Psoas muscle (tissue), 8 donors: ENCODE data around the gene NR1H4. TPM values are rescaled to one million over a fixed set of nuclear protein-coding genes. Genes with fewer than 3 reads are reported as not detected.

Experiments used
- ATAC-seq, 4 donors: fragments of 200-7000 bp; cut with Tn5 transposase; one replicate each; pipeline ENCODE4 v1.9.1; 2020; ENCODE audit warnings: moderate library complexity in 3 of 4, mild to moderate bottlenecking in 2 of 4
- DNase-seq, 2 donors: peaks; one replicate each; pipeline ENCODE4 v3.0.0-alpha.2; 2020
- H3K27ac ChIP-seq: fragments of 200-600 bp; one replicate; pipeline ENCODE4 v1.8.0; 2022
- H3K27me3 ChIP-seq, 3 donors: fragments of 200-600 bp in 1 of 3; one replicate each; pipeline versions ENCODE4 v1.6.1 to v1.8.0; 2013 to 2022; ENCODE audit warnings: low read length in 2 of 3, mild to moderate bottlenecking in 2 of 3, moderate library complexity in 1 of 3; ENCODE audit not compliant: insufficient read depth in 3 of 3
- H3K36me3 ChIP-seq, 2 donors: fragments of 200-600 bp in 1 of 2; one replicate each; pipeline versions ENCODE4 v1.6.1 to v1.8.0; 2013 to 2022; ENCODE audit warnings: low read depth in 1 of 2, mild to moderate bottlenecking in 1 of 2, moderate library complexity in 1 of 2; ENCODE audit not compliant: insufficient read depth in 1 of 2
- H3K4me1 ChIP-seq: fragments of 200-600 bp; one replicate; pipeline ENCODE4 v1.8.0; 2022
- H3K4me3 ChIP-seq: fragments of 200-600 bp; one replicate; pipeline ENCODE4 v1.8.0; 2022; ENCODE audit warnings: mild to moderate bottlenecking
- H3K9me3 ChIP-seq: fragments of 200-600 bp; one replicate; pipeline ENCODE4 v1.8.0; 2022
- CTCF ChIP-seq: fragments of 200-600 bp; IDR thresholded peaks from one replicate; pipeline ENCODE4 v1.8.0; 2022; ENCODE audit warnings: antibody characterized with exemption
- WGBS, 3 donors: extraction: QIAGEN DNeasy Blood & Tissue Kit; methylation state at CpG; one replicate each; pipeline versions ENCODE4 v1.1.6 to v1.1.7; 2013; 5-methylcytosine and 5-hydroxymethylcytosine counted together
- intact Hi-C, 2 donors: fragments of 100-400 bp; cut with DNase I; formaldehyde crosslinking; loops; one replicate each; pipeline versions ENCODE4 v1.11.0 to v1.14.2; 2022
- polyA plus RNA-seq, 3 donors: library from polyadenylated mRNA; stranded (reverse); fragments of 200-250 nt; gene quantifications; one replicate each; pipeline ENCODE4 v1.2.3, GENCODE V29; 2013
- total RNA-seq, 4 donors: library from RNA; stranded (reverse); fragmentation: NEBNext Ultra II Directional in 2 of 4; extraction: Animal tissue kit (Norgen Biotek cat#: 25700) in 2 of 4; gene quantifications; one replicate each; pipeline versions ENCODE4 v1.2.1 to v1.2.4, GENCODE V29; 2021 to 2023
- donor health status: healthy with polysubstance abuse.
- donor health status: DM: no; HTN: no; CAD: no; lungs with moderate emphysema.
- donor health status: Bipolar disorder and iron deficiency.
- donor health status: healthy.
- donor health status: DM: yes; HTN: yes; CAD: no.
- donor health status: DM: no; HTN: no; CAD: no.
- donor health status: DM: no; HTN: no; CAD: no.
- donor health status: DM: yes; HTN: yes; CAD: no.

NR1H4 gene
- total and polyA plus RNA-seq, 7 donors: 0.18 TPM; not detected in 6

- Histone ChIP-seq H3K4me1 (no peaks in the 10 kb centered on the region), H3K36me3 (no peaks in the 10 kb centered on the region), H3K27me3 (no peaks in the 10 kb centered on the region), H3K4me3 (no peak overlapping the region), H3K9me3 (no peaks in the 10 kb centered on the region), H3K27ac (no peak overlapping the region)
- ATAC-seq (no peak), DNase-seq (no peak)
- no peak for TF ChIP-seq CTCF
- intact Hi-C loops: no loop called here
Measured at GRCh38 chr12:100484891-100485471, 11.3 kb downstream of the NR1H4 start.

DNA sequence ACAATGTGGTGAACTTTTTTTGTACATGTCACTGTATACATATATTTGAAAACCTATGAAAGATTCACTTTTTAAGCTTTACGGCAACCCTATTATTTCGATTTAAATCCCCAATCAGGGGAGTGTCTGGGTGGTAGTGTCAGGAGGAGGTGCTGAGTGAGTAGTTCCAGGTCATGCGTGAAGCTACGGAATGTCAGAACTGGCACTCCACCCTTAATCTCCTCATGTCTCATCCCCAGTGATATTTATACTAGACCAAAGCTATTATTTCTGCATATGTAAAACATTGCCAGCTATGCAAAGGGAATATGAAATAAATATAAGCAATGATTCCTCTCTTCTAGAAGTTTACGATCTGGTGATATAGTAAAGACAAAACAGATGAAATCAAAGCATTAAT lies 12.3 kb downstream of the NR1H4 start:
- Histone ChIP-seq H3K27ac (no peak overlapping the region), H3K4me3 (no peak overlapping the region), H3K27me3 (no peaks in the 10 kb centered on the region), H3K4me1 (no peaks in the 10 kb centered on the region), H3K9me3 (no peaks in the 10 kb centered on the region), H3K36me3 (no peaks in the 10 kb centered on the region)
- 78 to 90% (median 86%) methylated on average over 5 of the region's 5 CpGs for WGBS, 3 donors
- DNase-seq (no peak), ATAC-seq (no peak)
- TF ChIP-seq CTCF: no peak
- intact Hi-C loops: no loop called here

- 53 to 61% (median 58%) methylated on average over 3 of the region's 3 CpGs for WGBS, 3 donors
Measured at GRCh38 chr12:100489251-100489820, 15.7 kb downstream of the NR1H4 start.

GRCh38 chr12:100490056-100490455 lies 16.4 kb downstream of the NR1H4 start:
- Histone ChIP-seq H3K9me3 (no peaks in the 10 kb centered on the region), H3K36me3 (no peaks in the 10 kb centered on the region), H3K27me3 (no peaks in the 10 kb centered on the region), H3K4me3 (no peak overlapping the region), H3K4me1 (no peaks in the 10 kb centered on the region), H3K27ac (no peak overlapping the region)
- DNase-seq: no peak
- TF ChIP-seq CTCF: no peak
- intact Hi-C loops: no loop called here
- WGBS, 3 donors: 34 to 50% (median 43%) methylated on average over 1 of the region's 1 CpG
- no peak for ATAC-seq

More at GRCh38 chr12:100489251-100489820, 15.7 kb downstream of the NR1H4 start:
- ATAC-seq: no peak
- Histone ChIP-seq H3K36me3 (no peaks in the 10 kb centered on the region), H3K27ac (no peak overlapping the region), H3K4me3 (no peak overlapping the region), H3K9me3 (no peaks in the 10 kb centered on the region), H3K27me3 (no peaks in the 10 kb centered on the region), H3K4me1 (no peaks in the 10 kb centered on the region)
- no peak for TF ChIP-seq CTCF
- no peak for DNase-seq
- intact Hi-C loops: no loop called here

DNA sequence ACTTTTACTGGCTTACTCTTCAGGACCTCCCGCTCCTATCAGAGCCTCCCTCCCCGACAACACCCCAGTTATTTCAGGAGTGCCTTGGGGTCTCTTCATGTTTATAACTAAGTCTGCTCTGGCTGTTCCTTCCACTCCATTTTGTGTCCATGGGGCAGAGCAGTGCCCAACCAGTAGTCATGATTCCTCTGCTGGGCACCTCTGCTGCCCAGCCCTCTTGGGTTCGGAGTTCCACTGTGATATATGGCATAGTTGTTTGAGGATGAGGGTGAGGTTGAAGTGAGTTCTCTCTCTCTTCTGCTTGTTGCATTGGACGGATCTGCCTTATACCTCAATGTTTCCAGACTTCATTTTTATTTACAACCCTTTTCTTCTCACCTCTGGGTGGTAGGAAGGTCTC lies 17.4 kb downstream of the NR1H4 start:
- 77 to 80% (median 80%) methylated on average over 4 of the region's 4 CpGs for WGBS, 3 donors
- Histone ChIP-seq H3K27ac (no peak overlapping the region), H3K4me3 (no peak overlapping the region), H3K27me3 (no peaks in the 10 kb centered on the region), H3K4me1 (no peaks in the 10 kb centered on the region), H3K9me3 (no peaks in the 10 kb centered on the region), H3K36me3 (no peaks in the 10 kb centered on the region)
- ATAC-seq (no peak), DNase-seq (no peak)
- no peak for TF ChIP-seq CTCF
- intact Hi-C loops: no loop called here
